ENCODE measurements around the gene CEP41. TPM values are rescaled to one million over a fixed set of nuclear protein-coding genes. Genes with fewer than 3 reads are reported as not detected.

CEP41 gene
- total and polyA plus RNA-seq, 4 donors, result 2.1 to 7.5 (median 6.4) TPM

DNA sequence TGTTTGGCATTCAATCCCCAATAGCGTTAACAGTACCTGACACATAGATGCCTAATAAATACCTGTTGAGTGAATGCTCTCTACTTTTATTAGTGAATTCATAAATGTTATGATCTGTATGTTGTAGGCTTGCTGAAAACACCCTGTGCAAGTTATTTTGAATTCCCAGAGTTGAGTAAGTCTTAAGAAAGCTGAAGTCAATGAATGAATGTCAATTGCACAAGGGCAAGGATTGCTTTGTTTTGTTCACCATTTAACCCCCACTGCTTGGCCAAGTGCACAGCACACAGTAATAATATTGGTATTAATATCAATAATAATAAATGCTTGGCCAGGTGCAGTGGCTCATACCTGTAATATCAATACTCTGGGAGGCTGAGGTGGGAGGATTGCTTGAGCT, 50.3 kb downstream of the CEP41 start:
- no peaks in the 10 kb centered on the region for H3K4me1 ChIP-seq (ENCODE audit: control insufficient read depth in 1 of 2, insufficient read depth in 2 of 2, low read length in 2 of 2)
- H3K36me3 ChIP-seq (ENCODE audit: control insufficient read depth in 1 of 2, insufficient read depth in 2 of 2, low read length in 1 of 2), result no peaks in the 10 kb centered on the region
- no peak for ATAC-seq (ENCODE audit: low FRiP score)
- DNase-seq, result no peak
- 98 to 100% methylated on average over 1 of the region's 1 CpG for WGBS, 2 donors
- H3K27ac ChIP-seq (ENCODE audit: low read depth in 1 of 2, low read length in 2 of 2), result no peak overlapping the region
- H3K4me3 ChIP-seq (ENCODE audit: low read length in 2 of 2), result no peak overlapping the region
- intact Hi-C loops (cut with DNase I), result no loop called here
- H3K27me3 ChIP-seq (ENCODE audit: control insufficient read depth in 1 of 2, insufficient read depth in 2 of 2, low read length in 1 of 2), result no peaks in the 10 kb centered on the region
- H3K9me3 ChIP-seq (ENCODE audit: control insufficient read depth, low read length), result no peaks in the 10 kb centered on the region

DNA sequence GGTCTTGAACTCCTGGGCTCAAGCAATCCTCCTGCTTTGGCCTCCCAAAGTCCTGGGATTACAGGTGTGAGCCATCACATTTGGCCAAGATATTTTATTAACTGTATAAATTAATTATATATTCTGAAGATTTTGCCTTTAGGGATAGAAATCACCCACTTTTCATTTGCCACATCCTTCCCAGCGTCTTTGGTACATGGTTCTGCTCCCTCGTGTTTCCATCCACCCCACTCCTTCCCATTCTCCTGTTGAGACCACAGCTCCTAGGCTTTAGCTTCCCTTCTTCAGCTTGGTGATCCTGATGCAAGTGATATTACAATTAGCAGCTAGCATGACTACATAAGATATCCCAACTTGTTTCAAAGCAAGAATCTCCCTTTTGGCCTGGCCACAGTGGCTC, 52.1 kb downstream of the CEP41 start:
- 70 to 99% methylated on average over 2 of the region's 2 CpGs for WGBS, 2 donors
- Histone ChIP-seq H3K9me3 (ENCODE audit: control insufficient read depth, low read length) (no peaks in the 10 kb centered on the region), H3K27me3 (ENCODE audit: control insufficient read depth in 1 of 2, insufficient read depth in 2 of 2, low read length in 1 of 2) (no peaks in the 10 kb centered on the region), H3K27ac (ENCODE audit: low read depth in 1 of 2, low read length in 2 of 2) (no peak overlapping the region), H3K36me3 (ENCODE audit: control insufficient read depth in 1 of 2, insufficient read depth in 2 of 2, low read length in 1 of 2) (no peaks in the 10 kb centered on the region), H3K4me1 (ENCODE audit: control insufficient read depth in 1 of 2, insufficient read depth in 2 of 2, low read length in 2 of 2) (no peaks in the 10 kb centered on the region), H3K4me3 (ENCODE audit: low read length in 2 of 2) (no peak overlapping the region)
- ATAC-seq (ENCODE audit: low FRiP score) (no peak), DNase-seq (no peak)
- intact Hi-C loops (cut with DNase I), result no loop called here

- H3K9me3 ChIP-seq (ENCODE audit: control insufficient read depth, low read length), result no peaks in the 10 kb centered on the region
- WGBS, 2 donors, result 91 to 94% methylated on average over 12 of the region's 12 CpGs
- peak in 1 of 2 donors; percentile 47 for DNase-seq
- peak; percentile 68 for ATAC-seq (ENCODE audit: low FRiP score)
- no peak overlapping the region for H3K4me3 ChIP-seq (ENCODE audit: low read length in 2 of 2)
- no peak overlapping the region for H3K27ac ChIP-seq (ENCODE audit: low read depth in 1 of 2, low read length in 2 of 2)
- no peaks in the 10 kb centered on the region for H3K36me3 ChIP-seq (ENCODE audit: control insufficient read depth in 1 of 2, insufficient read depth in 2 of 2, low read length in 1 of 2)
- intact Hi-C loops (cut with DNase I), result no loop called here
- no peaks in the 10 kb centered on the region for H3K4me1 ChIP-seq (ENCODE audit: control insufficient read depth in 1 of 2, insufficient read depth in 2 of 2, low read length in 2 of 2)
- H3K27me3 ChIP-seq (ENCODE audit: control insufficient read depth in 1 of 2, insufficient read depth in 2 of 2, low read length in 1 of 2), result no peaks in the 10 kb centered on the region
These were observed 53.0 kb downstream of the CEP41 start for GRCh38 chr7:130387628-130388403.

DNA sequence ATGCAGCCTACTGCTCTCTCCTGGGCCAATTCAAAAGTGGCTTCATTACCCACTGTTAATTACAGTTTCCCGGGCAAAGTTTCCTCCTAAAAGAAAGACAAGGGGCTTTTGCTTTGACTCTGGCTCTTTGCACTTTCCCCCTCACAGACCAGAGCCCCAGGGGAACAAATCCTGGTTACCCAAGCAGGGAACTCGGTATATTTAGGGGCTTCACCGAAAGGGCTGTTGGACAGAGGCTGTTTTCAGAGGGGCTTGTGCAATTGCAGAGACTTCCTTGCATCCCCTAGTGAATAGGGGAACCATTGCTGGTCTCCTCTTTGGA, 53.5 kb downstream of the CEP41 start:
- Histone ChIP-seq H3K9me3 (ENCODE audit: control insufficient read depth, low read length) (no peaks in the 10 kb centered on the region), H3K27me3 (ENCODE audit: control insufficient read depth in 1 of 2, insufficient read depth in 2 of 2, low read length in 1 of 2) (no peaks in the 10 kb centered on the region), H3K4me3 (ENCODE audit: low read length in 2 of 2) (no peak overlapping the region), H3K4me1 (ENCODE audit: control insufficient read depth in 1 of 2, insufficient read depth in 2 of 2, low read length in 2 of 2) (no peaks in the 10 kb centered on the region), H3K36me3 (ENCODE audit: control insufficient read depth in 1 of 2, insufficient read depth in 2 of 2, low read length in 1 of 2) (no peaks in the 10 kb centered on the region), H3K27ac (ENCODE audit: low read depth in 1 of 2, low read length in 2 of 2) (no peak overlapping the region)
- DNase-seq, result no peak
- ATAC-seq (ENCODE audit: low FRiP score), result no peak
- WGBS, 2 donors, result 93 to 95% methylated on average over 3 of the region's 3 CpGs
- intact Hi-C loops (cut with DNase I), result no loop called here

DNA sequence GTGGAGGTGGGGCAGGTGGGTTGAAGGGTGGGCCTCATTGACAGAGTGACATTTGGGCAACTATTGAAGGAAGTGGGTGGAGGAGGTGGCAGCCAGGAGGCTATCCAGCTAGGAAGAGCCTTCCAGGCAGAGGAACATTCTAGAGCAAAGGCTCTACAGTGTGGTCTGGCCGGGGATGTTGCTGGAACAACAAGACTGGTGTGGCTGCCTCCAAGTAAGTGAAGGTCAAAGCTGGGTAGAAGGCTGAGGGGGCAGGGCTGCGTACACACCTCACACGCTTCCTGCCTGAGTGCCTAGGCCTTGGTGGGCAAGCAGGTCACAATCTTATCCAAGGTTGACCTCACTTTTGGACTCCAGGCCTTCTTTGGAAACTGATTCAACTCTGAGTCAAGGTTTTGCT, 53.9 kb downstream of the CEP41 start:
- Histone ChIP-seq H3K36me3 (ENCODE audit: control insufficient read depth in 1 of 2, insufficient read depth in 2 of 2, low read length in 1 of 2) (no peaks in the 10 kb centered on the region), H3K9me3 (ENCODE audit: control insufficient read depth, low read length) (no peaks in the 10 kb centered on the region), H3K4me3 (ENCODE audit: low read length in 2 of 2) (no peak overlapping the region), H3K27me3 (ENCODE audit: control insufficient read depth in 1 of 2, insufficient read depth in 2 of 2, low read length in 1 of 2) (no peaks in the 10 kb centered on the region), H3K27ac (ENCODE audit: low read depth in 1 of 2, low read length in 2 of 2) (no peak overlapping the region), H3K4me1 (ENCODE audit: control insufficient read depth in 1 of 2, insufficient read depth in 2 of 2, low read length in 2 of 2) (no peaks in the 10 kb centered on the region)
- DNase-seq (peak in 1 of 2 donors; percentile 27), ATAC-seq (ENCODE audit: low FRiP score) (no peak)
- intact Hi-C loops (cut with DNase I), result no loop called here
- 88 to 89% methylated on average over 3 of the region's 3 CpGs for WGBS, 2 donors

- intact Hi-C loops (cut with DNase I), result no loop called here
- H3K36me3 ChIP-seq (ENCODE audit: control insufficient read depth in 1 of 2, insufficient read depth in 2 of 2, low read length in 1 of 2), result no peaks in the 10 kb centered on the region
- no peaks in the 10 kb centered on the region for H3K27me3 ChIP-seq (ENCODE audit: control insufficient read depth in 1 of 2, insufficient read depth in 2 of 2, low read length in 1 of 2)
- H3K27ac ChIP-seq (ENCODE audit: low read depth in 1 of 2, low read length in 2 of 2), result no peak overlapping the region
- DNase-seq (peak in 1 of 2 donors; percentile 48), ATAC-seq (ENCODE audit: low FRiP score) (no peak)
- no peak overlapping the region for H3K4me3 ChIP-seq (ENCODE audit: low read length in 2 of 2)
- H3K9me3 ChIP-seq (ENCODE audit: control insufficient read depth, low read length), result no peaks in the 10 kb centered on the region
- WGBS, 2 donors, result 95 to 98% methylated on average over 6 of the region's 6 CpGs
- no peaks in the 10 kb centered on the region for H3K4me1 ChIP-seq (ENCODE audit: control insufficient read depth in 1 of 2, insufficient read depth in 2 of 2, low read length in 2 of 2)
These were observed 55.2 kb downstream of the CEP41 start for GRCh38 chr7:130385600-130386066.

- ATAC-seq (ENCODE audit: low FRiP score) (no peak), DNase-seq (peak in 1 of 2 donors; percentile 51)
- Histone ChIP-seq H3K4me1 (ENCODE audit: control insufficient read depth in 1 of 2, insufficient read depth in 2 of 2, low read length in 2 of 2) (no peaks in the 10 kb centered on the region), H3K27ac (ENCODE audit: low read depth in 1 of 2, low read length in 2 of 2) (no peak overlapping the region), H3K9me3 (ENCODE audit: control insufficient read depth, low read length) (no peaks in the 10 kb centered on the region), H3K36me3 (ENCODE audit: control insufficient read depth in 1 of 2, insufficient read depth in 2 of 2, low read length in 1 of 2) (no peaks in the 10 kb centered on the region), H3K27me3 (ENCODE audit: control insufficient read depth in 1 of 2, insufficient read depth in 2 of 2, low read length in 1 of 2) (no peaks in the 10 kb centered on the region), H3K4me3 (ENCODE audit: low read length in 2 of 2) (no peak overlapping the region)
- WGBS, 2 donors, result 95 to 96% methylated on average over 13 of the region's 13 CpGs
- intact Hi-C loops (cut with DNase I), result no loop called here
These were observed 55.8 kb downstream of the CEP41 start for GRCh38 chr7:130384841-130385599.

DNA sequence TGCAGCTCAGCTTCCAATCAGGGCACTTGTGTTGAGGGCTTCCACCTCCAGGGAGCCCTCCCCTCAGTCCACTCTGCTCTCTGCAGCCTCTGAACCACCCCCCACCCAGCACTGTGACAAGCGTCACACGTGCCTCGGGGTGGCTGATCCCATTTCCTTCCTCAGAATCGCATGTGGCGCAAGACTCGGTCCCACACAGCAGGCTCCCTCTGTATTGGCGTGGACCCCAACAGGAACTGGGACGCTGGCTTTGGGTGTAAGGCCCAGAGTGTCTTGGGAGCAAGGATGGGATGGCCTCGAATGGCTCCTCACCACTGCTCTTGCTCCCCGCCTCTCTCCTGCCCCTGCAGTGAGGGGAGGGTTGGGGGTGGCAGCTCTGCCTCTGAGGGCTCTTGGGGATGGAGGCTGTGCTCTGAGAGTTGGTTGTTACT, 56.4 kb downstream of the CEP41 start:
- H3K4me3 ChIP-seq (ENCODE audit: low read length in 2 of 2), result no peak overlapping the region
- no peaks in the 10 kb centered on the region for H3K36me3 ChIP-seq (ENCODE audit: control insufficient read depth in 1 of 2, insufficient read depth in 2 of 2, low read length in 1 of 2)
- no peak overlapping the region for H3K27ac ChIP-seq (ENCODE audit: low read depth in 1 of 2, low read length in 2 of 2)
- ATAC-seq (ENCODE audit: low FRiP score) (no peak), DNase-seq (peak in 1 of 2 donors; percentile 54)
- no peaks in the 10 kb centered on the region for H3K9me3 ChIP-seq (ENCODE audit: control insufficient read depth, low read length)
- intact Hi-C loops (cut with DNase I), result no loop called here
- 90 to 95% methylated on average over 10 of the region's 10 CpGs for WGBS, 2 donors
- no peaks in the 10 kb centered on the region for H3K27me3 ChIP-seq (ENCODE audit: control insufficient read depth in 1 of 2, insufficient read depth in 2 of 2, low read length in 1 of 2)
- no peaks in the 10 kb centered on the region for H3K4me1 ChIP-seq (ENCODE audit: control insufficient read depth in 1 of 2, insufficient read depth in 2 of 2, low read length in 2 of 2)
